Heart left ventricle (tissue), 13 donors: ENCODE data around the gene PGS1.

ENCODE experiments used
- CTCF ChIP-seq, 12 donors: fragments of 200-600 bp; sonication (generic) in 4 of 12; IDR thresholded peaks; one replicate each; pipeline versions ENCODE4 v1.5.0 to v1.8.0; 2018 to 2022; ENCODE audit warnings: antibody characterized with exemption in 12 of 12, mild to moderate bottlenecking in 5 of 12
- POLR2A ChIP-seq, 2 donors: fragments of 450-650 bp; IDR thresholded peaks; one replicate each; pipeline ENCODE4 v1.6.1; 2017; ENCODE audit warnings: antibody characterized with exemption in 2 of 2, mild to moderate bottlenecking in 2 of 2, moderate library complexity in 2 of 2
- donor health status: ischemic (EF 13 %, LVEDD 7.1; RV severe dilation, severe dysfunction).
- donor health status: DM: no; HTN: yes; CAD: no.
- donor health status: DM: no; HTN: no; CAD: no.
- donor health status: ischemic (EF 25% LVEDD 6.9; RV normal size, moderate dysfunction).
- donor health status: ischemic (EF 25% LVEDD 5.7; RV mildly dilated, moderate dysfunction).
- donor health status: ischemic (EF 35%, LVEDD 5.7; RV mildly dilated, moderate dysfunction).
- donor health status: nonischemic (EF 11% LVEDD 7.7; RV severe dilation, severe dysfunction).
- donor health status: DM: yes; HTN: yes; CAD: no.
- donor health status: PGD.
- donor health status: ischemic (EF 29% LVEDD 5.4; RV normal size, mild dysfunction).
- donor health status: nonischemic (EF 23%, LVEDD 6.1; RV moderate dilation, normal function).

- TF ChIP-seq CTCF (IDR thresholded peaks at IDR 0.05) (no peak), POLR2A (IDR thresholded peaks at IDR 0.05) (no peak)
Measured at GRCh38 chr17:78451753-78452152, 73.3 kb downstream of the PGS1 start.
